ENCODE data around the gene ARHGEF38.
"Not testable (repeated sequence)": the region's sequence is repeated elsewhere in the genome, so short reads cannot be mapped to it uniquely, and the experiment has no call there.

ARHGEF38 gene

DNA sequence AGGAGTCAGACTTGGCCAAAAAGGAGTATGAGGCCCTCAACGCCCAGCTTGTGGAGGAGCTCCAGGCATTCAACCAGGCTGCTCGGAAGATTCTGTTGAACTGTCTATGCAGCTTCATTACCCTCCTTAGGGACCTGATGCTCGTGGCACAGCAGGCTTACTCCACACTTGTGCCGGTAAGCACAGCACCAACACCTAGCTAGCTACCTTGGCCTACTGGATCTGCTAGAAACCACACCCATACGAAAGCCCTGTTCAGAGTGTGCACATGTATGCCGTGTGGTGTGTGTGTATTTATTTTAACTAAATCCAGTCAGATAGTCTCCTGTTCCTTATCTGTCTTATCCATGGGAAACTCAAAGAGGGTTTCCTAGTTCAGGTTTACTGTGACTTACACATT is 106.8 kb downstream of the ARHGEF38 start:
- no peak for DNase-seq

- DNase-seq: no peak
Measured at GRCh38 chr4:105661028-105661427, 108.6 kb downstream of the ARHGEF38 start.

DNA sequence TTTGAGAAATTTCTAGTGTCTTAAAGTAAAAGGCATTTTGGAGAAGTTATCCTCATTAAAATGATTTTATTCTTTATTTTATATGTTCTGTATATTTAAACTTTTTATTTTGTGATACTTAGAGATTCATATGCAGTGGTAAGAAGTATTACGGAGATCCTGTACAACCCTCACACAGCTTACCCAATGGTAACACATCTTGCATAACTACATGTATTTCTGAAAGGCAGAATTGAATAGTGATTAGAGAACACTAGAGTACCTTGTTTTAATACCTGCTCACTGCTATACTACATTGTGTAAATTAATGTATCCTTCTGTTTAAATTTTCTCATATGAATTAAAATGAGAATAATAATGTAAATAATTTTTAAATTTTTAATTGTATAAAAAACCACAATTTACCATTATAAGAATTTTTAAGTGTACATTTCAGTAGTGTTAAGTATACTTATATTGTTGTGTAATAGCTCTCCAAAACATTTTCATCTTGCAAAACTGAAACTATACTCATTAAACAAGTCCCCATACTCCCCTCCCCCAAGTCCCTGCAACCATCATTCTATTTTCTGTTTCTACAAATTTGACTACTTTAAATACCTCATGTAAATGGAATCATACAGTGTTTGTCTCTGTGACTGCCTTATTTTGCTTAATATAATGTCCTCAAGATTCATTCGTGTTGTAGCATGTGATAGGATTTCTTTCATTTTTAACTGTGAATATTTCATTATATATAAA is 110.7 kb downstream of the ARHGEF38 start:
- DNase-seq: no peak

DNA sequence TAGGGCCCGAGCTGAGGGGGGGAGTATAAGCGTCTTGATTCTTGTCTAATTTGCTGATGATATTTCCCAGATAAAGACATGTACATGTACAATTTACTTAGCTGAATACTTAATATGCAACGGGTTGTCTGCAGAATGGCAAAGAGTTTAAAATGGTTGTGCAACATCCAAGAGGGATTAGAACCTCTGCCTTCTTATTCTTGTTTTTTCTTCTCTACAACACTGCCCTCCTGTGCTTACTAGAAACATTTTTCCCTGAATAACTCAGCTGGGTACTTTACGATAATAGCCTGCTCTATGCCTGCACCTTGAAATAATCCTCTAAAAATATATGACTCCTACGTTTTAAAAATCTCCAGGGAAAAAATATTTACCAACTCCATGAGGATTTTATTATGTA is 114.3 kb downstream of the ARHGEF38 start:
- DNase-seq: no peak

GRCh38 chr4:105670684-105671083 is 118.3 kb downstream of the ARHGEF38 start:
- DNase-seq: no peak

DNA sequence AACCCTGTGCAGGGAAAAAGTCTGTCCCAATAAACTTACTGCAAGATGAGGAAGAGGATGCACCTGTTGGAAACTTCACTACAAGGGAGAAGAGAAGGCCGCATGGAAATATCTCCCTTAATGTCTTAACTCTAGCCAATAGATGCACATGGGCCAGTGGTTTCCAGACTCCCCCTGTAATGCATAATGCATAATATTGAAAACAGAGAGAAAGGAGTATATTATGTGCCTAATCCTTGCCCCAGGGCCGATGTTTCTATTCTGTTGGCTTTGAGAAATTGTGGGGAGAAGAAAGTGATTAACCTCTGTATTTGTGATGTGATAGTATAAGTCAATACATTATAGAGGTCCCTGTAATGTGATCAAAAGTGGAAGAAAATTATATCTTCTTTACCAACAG is 118.9 kb downstream of the ARHGEF38 start:
- no peak for DNase-seq

GRCh38 chr4:105674011-105674410 is 121.6 kb downstream of the ARHGEF38 start:
- no peak for DNase-seq

DNA sequence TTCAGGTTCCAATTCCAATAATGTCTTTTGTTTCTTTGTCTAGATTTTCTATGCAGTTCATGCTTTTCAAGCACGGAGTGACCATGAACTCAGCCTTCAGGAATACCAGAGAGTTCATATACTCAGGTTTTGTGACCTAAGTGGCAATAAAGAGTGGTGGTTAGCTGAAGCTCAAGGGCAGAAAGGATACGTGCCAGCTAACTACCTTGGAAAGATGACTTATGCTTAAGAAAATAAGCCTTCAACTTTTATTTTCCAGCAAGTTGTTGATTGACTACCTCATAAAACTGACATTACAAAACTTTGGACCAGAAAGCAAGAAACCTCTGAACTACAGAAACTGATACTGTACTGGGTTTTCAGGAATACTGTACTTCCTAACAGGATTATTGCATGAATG is 125.3 kb downstream of the ARHGEF38 start:
- DNase-seq: no peak

DNA sequence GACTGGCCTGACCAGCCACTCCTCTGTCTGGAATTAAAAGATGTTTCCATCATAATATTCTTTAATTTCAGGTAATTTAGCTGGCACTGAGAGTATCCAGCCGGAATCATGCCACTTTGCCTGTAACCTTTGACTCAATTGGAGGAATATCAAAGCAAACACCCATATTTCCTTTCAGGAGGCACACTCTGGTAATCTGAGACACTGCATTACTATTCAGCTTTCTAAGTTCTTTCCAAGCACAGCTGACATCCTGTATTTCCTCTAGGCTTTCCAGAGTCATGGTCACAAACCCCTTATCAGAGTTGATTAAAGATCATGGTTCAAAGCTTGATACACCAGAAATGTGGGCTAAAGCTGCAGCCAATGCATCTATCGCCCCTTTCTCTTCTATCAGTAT is 126.8 kb downstream of the ARHGEF38 start:
- no peak for DNase-seq

- no peak for DNase-seq
Measured at GRCh38 chr4:105683038-105683437, 130.6 kb downstream of the ARHGEF38 start.

GRCh38 chr4:105686571-105686970 is 134.2 kb downstream of the ARHGEF38 start:
- no peak for DNase-seq

GRCh38 chr4:105694812-105695211 is 142.4 kb downstream of the ARHGEF38 start:
- DNase-seq: not testable (repeated sequence)

DNA sequence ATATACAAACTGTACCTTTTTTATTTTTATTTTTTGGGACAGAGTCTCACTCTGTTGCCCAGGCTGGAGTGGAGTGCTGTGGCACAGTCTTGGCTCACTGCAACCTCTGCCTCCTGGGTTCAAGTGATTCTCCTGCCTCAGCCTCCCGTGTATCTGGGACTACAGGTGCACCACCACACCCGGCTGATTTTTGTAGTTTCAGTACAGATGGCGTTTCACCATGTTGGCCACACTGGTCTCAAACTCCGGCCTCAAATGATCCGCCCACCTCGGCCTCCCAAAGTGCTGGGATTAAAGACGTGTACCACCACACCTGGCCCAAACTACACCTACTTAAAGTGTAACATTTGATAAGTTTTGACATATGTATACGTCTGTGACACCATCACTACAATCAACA is 143.4 kb downstream of the ARHGEF38 start:
- not testable (repeated sequence) for DNase-seq

DNA sequence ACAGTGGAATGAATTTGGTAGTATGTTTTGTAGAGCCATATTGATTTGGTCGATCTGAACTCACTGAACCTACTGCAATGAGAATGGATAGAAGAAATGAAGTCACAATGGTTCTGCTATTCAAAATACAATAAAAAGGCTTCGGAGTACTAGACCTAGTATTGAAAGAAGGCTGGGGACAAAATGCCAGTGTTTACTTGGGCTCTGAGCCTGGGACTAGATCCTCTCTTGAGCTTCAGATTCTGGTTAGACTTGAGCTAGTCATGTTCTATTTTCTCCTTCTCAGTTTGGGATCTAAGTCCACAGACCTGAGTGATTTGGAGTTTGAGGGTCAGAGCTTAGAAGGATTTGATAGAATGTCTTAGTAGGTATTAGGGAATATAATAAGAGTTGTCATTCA is 146.2 kb downstream of the ARHGEF38 start:
- DNase-seq: no peak

DNA sequence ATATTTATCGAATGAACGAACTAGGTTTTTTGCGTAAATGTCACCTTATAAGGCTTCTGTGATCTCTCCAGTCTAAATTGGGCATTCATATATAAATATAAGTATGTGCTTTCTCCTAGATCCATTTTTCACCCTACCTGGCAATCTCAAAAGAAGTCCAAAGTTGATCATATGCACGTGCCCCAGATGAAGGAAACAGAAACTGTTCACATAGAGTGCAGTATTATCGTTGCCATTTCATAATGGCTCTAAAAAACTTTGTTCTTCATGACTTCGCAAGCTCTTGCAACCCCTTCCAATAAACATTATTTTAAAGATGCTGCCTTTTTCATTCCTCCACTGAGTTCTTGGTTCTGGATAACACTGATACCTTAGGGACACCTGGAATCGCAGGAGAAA is 155.4 kb downstream of the ARHGEF38 start:
- DNase-seq: no peak

GRCh38 chr4:105708181-105709080 is 156.0 kb downstream of the ARHGEF38 start, which contains the start of the genes GSTCD and INTS12:
Gene GSTCD (plus strand): TSS chr4:105708784. CDS start chr4:105717614, 8,830 bp downstream.
Gene INTS12 (minus strand): TSS chr4:105708689. CDS start chr4:105700005, 8,684 bp downstream.
- DNase-seq: peak; percentile 94

DNA sequence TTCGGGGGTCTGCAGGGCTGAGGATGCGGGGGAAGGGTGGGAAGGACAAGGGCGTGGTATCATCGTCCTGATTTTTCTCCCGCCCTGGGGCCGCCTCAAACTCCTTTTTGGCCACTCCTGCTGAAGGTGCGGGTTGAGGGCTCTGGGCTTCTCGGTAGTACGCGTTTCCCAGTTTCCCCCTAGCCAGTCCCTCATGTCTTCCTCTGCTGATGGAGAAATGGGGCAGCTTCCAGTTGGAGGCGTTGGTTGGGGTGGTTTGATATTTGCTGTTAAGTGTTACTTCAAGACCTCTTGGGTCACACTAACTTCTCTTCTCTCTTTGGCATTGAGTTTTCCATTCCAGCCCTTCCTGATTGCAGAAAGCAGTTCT is 156.6 kb downstream of the ARHGEF38 start:
- DNase-seq: no peak

DNA sequence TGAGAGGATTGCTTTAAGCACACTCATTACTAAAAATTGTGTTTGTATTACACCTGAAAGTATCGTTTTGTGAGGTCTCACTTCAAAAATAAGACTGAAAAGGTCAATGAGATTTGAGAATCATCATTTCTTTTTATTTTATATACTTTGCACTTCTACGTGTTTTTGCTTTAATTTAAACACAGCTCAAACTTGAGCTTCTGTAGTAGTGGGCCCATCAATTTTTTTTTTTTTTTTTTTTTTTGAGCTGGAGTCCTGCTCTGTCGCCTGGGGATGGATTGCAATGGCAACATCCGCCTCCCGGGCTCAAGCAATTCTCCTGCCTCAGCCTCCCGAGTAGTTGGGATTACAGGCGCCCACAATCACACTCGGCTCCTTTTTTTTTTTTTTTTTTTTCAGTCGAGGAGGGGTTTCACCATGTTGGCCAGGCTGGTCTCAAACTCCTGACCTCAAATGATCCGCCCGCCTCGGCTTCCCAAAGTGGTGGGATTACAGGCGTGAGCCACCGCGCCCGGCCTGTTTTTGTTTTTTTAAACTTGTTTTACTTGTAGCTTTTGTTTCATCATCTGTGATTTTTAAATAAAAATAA is 157.7 kb downstream of the ARHGEF38 start:
- no peak for DNase-seq

GRCh38 chr4:105710678-105711077 is 158.3 kb downstream of the ARHGEF38 start:
- DNase-seq: no peak

DNA sequence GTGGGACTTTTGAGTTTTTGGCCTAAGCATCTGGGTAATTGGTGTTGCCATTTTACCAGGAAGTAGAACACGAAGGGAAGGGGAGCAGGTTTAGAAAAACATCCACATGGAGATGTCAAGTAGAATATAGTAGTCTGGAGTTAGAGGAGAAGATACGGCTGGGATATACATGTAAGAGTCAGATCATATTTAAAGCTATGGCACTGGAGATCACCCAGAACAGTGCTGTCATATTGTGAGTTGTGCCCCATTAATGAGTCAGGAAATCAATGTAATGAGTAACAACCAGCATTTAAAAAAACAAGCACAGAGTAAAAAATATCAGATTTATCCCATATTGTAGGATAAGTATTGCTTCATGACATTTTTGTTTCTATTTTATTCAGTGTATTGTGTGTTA is 160.3 kb downstream of the ARHGEF38 start:
- no peak for DNase-seq

DNA sequence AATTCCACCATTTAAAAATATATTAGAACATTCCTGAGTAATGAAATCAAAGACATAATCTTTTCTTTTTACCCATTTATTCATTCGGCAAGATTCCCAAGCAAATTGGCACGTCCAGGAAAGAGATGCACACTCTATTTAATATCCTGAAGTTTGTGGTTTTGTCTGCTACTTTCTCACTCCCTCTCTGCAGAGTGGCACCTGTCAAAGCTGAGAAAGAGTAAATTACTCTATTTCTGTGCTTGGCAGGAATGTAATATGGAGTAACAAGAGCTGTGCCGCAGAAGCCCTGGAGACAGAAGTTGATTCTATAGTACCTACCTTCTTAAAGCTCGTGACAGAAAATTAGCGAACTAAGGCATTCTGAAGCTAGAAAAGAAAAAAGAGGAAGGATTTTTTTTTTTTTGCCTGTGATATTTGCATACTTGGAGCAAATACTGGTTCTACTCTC is 161.7 kb downstream of the ARHGEF38 start:
- DNase-seq: no peak

GRCh38 chr4:105714932-105715331 is 162.5 kb downstream of the ARHGEF38 start:
- no peak for DNase-seq

GRCh38 chr4:105715692-105716278 is 163.4 kb downstream of the ARHGEF38 start:
- DNase-seq: no peak
